Measurements from ENCODE around the gene NRDC. TPM values are rescaled to one million over a fixed set of nuclear protein-coding genes. Genes with fewer than 3 reads are reported as not detected.
A peak's percentile ranks its signal among the peaks of the same experiment; 100 is the strongest.

The NRDC gene
- total RNA-seq, 4 donors from 2014 or later, result 77.0 to 103 (median 77.6) TPM

DNA sequence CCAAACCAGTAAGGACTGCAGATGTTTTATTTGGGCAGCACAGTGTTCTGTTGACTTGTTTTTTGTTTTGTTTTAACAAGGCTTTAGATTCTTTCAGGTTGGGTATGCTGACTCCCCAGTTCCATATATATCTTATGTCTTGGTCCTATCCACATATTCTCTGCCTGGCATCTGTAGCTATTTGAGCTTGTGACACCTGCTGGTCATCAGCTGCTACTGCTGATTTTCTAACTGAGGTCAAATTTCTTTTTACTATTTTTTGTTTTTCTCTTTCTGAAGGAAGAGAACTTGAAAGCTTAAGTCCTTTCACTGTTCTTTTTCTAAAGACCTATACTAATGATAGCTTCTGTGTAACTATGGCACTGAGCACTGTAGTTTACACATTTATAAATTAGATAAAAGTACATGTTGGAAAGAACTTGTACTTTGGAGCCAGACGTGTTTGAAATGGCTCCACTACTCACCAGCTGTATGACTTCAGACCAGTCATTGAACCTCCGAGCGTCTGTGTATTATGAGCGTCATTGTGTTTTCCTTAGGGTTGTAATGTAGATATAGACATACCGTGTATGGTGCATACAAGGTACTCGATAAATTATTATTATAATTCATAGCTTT lies 109.4 kb downstream of the NRDC start:
- ATAC-seq (ENCODE audit: low FRiP score) (peak; percentile 64), DNase-seq (ENCODE audit: low spot score) (no peak)
- TF ChIP-seq, protein P1, sequence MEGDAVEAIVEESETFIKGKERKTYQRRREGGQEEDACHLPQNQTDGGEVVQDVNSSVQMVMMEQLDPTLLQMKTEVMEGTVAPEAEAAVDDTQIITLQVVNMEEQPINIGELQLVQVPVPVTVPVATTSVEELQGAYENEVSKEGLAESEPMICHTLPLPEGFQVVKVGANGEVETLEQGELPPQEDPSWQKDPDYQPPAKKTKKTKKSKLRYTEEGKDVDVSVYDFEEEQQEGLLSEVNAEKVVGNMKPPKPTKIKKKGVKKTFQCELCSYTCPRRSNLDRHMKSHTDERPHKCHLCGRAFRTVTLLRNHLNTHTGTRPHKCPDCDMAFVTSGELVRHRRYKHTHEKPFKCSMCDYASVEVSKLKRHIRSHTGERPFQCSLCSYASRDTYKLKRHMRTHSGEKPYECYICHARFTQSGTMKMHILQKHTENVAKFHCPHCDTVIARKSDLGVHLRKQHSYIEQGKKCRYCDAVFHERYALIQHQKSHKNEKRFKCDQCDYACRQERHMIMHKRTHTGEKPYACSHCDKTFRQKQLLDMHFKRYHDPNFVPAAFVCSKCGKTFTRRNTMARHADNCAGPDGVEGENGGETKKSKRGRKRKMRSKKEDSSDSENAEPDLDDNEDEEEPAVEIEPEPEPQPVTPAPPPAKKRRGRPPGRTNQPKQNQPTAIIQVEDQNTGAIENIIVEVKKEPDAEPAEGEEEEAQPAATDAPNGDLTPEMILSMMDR (IDR thresholded peaks at IDR 0.05), result peak in 2 of 3 donors; percentile 36 to 82

DNA sequence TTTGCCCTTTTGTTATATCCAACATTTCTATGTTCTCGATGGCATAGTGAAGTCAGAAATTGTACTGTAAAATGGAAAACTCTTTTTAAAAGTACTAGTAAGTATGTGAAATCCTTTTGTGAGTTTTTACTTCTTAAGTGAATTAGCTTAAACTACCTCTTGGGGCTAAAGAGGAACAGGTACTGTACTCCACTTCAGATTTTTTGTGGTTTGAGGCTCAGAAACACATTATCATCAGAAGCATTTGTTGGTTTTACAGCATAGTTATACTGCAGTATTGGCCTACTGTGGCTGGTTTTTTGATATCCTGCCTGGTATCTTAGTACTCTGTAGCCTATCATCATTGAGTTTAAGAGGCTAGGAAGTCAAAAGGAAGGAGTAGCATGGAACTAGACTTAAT lies 117.2 kb downstream of the NRDC start:
- DNase-seq (ENCODE audit: low spot score), result no peak
- ATAC-seq (ENCODE audit: low FRiP score), result no peak
- TF ChIP-seq, protein P1 (IDR thresholded peaks at IDR 0.05), result no peak

DNA sequence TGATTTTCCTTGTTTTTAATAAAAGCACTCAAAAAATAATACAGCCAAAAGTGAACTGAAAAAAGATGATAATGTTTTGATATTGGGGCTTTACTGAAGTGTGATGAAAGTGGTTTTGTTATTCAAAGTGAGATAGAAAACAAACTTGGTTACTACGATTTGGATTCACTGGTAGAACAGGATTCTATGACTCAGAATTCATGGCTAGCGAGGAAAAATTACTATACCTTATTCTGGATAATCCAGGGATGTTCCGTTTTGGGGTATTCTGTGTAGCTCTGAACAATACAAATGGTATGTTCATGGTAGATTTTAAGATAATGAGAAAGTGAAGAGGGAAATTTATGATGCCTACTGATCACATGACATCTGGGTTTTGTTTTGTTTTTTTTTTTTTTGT lies 117.7 kb downstream of the NRDC start:
- ATAC-seq (ENCODE audit: low FRiP score), result no peak
- DNase-seq (ENCODE audit: low spot score), result no peak
- TF ChIP-seq, protein P1 (IDR thresholded peaks at IDR 0.05), result no peak

DNA sequence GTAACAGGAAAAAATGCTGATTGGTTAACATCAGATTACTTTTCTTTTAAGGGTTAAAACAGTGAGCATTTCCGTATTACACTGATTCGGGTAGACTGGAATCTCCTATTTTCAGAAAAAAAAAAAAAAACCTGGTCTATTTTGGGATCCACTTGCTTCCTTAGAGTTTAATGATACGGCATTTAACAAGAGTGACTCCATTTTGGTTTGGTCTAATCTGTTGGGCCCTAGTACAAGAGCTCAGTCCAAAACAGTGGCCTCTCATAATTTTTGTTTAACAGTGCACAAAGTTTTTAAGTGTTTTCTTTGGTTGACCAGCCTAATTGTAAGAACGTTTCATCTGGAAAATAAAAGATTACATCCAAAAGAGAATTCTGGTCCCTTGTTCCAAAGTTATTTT lies 120.2 kb downstream of the NRDC start:
- TF ChIP-seq, protein P1 (IDR thresholded peaks at IDR 0.05), result no peak
- no peak for ATAC-seq (ENCODE audit: low FRiP score)
- no peak for DNase-seq (ENCODE audit: low spot score)

DNA sequence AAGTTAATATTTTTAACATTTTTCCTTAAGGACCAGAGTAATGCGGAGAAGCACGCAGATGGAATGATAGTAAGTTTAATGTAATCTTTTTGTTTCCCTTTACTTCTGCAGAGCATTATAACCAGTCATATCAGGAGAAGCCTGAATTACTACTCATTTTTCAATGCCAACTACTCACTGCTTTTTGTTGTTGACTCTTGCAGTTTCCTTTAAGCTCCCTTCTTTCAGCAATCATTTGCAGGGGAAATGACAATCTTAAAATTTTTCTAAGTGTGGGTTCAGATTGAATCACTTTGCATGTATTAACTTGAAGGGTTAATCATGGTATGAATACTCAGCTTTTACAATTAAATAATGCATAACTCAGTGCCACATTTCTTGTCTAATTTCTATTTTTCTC lies 122.2 kb downstream of the NRDC start:
- TF ChIP-seq, protein P1 (IDR thresholded peaks at IDR 0.05), result no peak
- DNase-seq (ENCODE audit: low spot score) (no peak), ATAC-seq (ENCODE audit: low FRiP score) (no peak)

DNA sequence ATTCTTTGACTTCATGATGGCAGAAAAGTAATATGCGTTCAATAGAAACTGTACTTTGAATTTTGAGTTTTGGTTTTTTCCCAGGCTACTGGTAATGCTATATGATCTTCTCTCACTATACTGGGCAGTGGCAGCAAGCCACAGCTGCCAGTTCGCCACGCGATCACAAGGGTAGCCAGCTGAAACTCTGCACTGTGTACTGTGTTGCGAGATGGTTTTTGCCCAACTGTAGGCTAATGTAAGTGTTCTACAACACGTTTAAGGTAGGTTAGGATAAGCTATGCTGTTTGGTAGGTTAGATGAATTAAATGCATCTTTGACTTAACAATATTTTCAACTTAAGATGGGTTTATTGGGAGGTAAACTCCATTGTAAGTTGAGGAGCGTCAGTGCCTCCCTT lies 123.1 kb downstream of the NRDC start:
- ATAC-seq (ENCODE audit: low FRiP score) (no peak), DNase-seq (ENCODE audit: low spot score) (no peak)
- TF ChIP-seq, protein P1 (IDR thresholded peaks at IDR 0.05), result no peak

DNA sequence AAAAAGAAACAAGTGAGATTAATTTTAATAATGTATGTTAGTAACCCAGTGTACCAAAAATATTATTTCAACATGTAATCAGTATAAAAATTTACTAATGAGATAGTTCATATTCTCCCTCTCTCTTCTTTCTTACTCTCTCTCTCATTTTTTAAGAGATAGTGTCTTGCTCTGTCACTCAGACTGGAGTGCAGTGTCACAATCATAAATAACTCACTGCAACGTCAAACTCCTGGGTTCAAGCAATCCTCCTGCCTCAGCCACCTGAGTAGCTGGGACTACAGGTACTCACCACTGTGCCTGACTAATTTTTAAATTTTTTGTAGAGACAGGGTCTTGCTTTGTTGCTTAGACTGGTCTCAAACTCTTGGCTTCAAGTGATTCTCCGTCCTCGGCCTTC lies 123.9 kb downstream of the NRDC start:
- DNase-seq (ENCODE audit: low spot score) (no peak), ATAC-seq (ENCODE audit: low FRiP score) (no peak)
- TF ChIP-seq, protein P1 (IDR thresholded peaks at IDR 0.05), result no peak

Data from omental fat pad (tissue), 4 donors.